HEK293 (cell line): ENCODE results near the gene PRELID2.

Experiments used
- CTCF ChIA-PET: fragments of 350-600 bp; formaldehyde crosslinking; extraction: SDS; loops from one replicate; lab custom pipeline; 2021; ENCODE audit warnings: antibody characterized with exemption; lab: Yijun Ruan, JAX
- POLR2A ChIA-PET: fragments of 300-600 bp; formaldehyde crosslinking; extraction: SDS; loops from one replicate; lab custom pipeline; 2020; ENCODE audit warnings: antibody characterized with exemption, inconsistent platforms; lab: Yijun Ruan, JAX
- H3K27ac ChIP-seq: fragments of 200-500 bp; sonication (Bioruptor generic); 2 replicates; pipeline ENCODE4 v1.5.1; 2014; ENCODE audit warnings: low read depth, low read length, control low read depth, inconsistent platforms; ENCODE audit errors: extremely low read depth
- H3K36me3 ChIP-seq, 2 experiments: fragments of 200-500 bp in 1 of 2; sonication (Bioruptor generic) in 1 of 2; 1 replicate in 1 of 2; 2 replicates in 1 of 2; pipeline ENCODE4 v1.5.1; 2014 to 2017; ENCODE audit warnings: inconsistent platforms in 2 of 2, low read length in 2 of 2; ENCODE audit not compliant: control insufficient read depth in 2 of 2, insufficient read depth in 1 of 2
- H3K4me1 ChIP-seq: fragments of 200-500 bp; sonication (Bioruptor generic); 2 replicates; pipeline ENCODE4 v1.5.1; 2014; ENCODE audit warnings: mild to moderate bottlenecking, low read length, inconsistent platforms; ENCODE audit not compliant: control insufficient read depth, insufficient read depth
- H3K4me3 ChIP-seq: 2 replicates; pipeline ENCODE4 v1.5.1; 2011; ENCODE audit warnings: low read depth, mild to moderate bottlenecking, control low read depth, low read length, moderate library complexity
- H3K9me3 ChIP-seq: fragments of 200-500 bp; sonication (Bioruptor generic); 2 replicates; pipeline ENCODE4 v1.5.1; 2014; ENCODE audit warnings: low read depth, low read length, inconsistent platforms; ENCODE audit not compliant: control insufficient read depth, insufficient read depth
- FEZF1 ChIP-seq: fragments of 450-650 bp; formaldehyde crosslinking; IDR thresholded peaks from 2 replicates; pipeline ENCODE4 v1.5.1; 2016; ENCODE audit warnings: missing biosample characterization, missing genetic modification characterization
- IKZF3 ChIP-seq: fragments of 450-650 bp; IDR thresholded peaks from 2 replicates; pipeline ENCODE4 v1.5.0; 2018; ENCODE audit warnings: missing biosample characterization, mild to moderate bottlenecking, missing genetic modification characterization, moderate library complexity
- OVOL3 ChIP-seq: fragments of 450-650 bp; formaldehyde crosslinking; IDR thresholded peaks from 2 replicates; pipeline ENCODE4 v1.5.1; 2016; ENCODE audit warnings: missing biosample characterization, missing genetic modification characterization
- ZBTB48 ChIP-seq: fragments of 450-650 bp; formaldehyde crosslinking; IDR thresholded peaks from 2 replicates; pipeline ENCODE4 v1.5.1; 2016; ENCODE audit warnings: missing biosample characterization, missing genetic modification characterization
- ZFP37 ChIP-seq: fragments of 450-650 bp; formaldehyde crosslinking; IDR thresholded peaks from 2 replicates; pipeline ENCODE4 v1.5.1; 2016; ENCODE audit warnings: missing biosample characterization, missing genetic modification characterization
- ZFP69B ChIP-seq: fragments of 450-650 bp; formaldehyde crosslinking; IDR thresholded peaks from 2 replicates; pipeline ENCODE4 v1.5.1; 2016; ENCODE audit warnings: missing biosample characterization, missing genetic modification characterization
- ZNF169 ChIP-seq: fragments of 450-650 bp; formaldehyde crosslinking; IDR thresholded peaks from 2 replicates; pipeline ENCODE4 v1.5.1; 2016; ENCODE audit warnings: missing biosample characterization, missing genetic modification characterization
- ZNF19 ChIP-seq: fragments of 450-650 bp; formaldehyde crosslinking; IDR thresholded peaks from 2 replicates; pipeline ENCODE4; 2016; ENCODE audit warnings: missing biosample characterization, missing genetic modification characterization, low read depth
- ZNF391 ChIP-seq: fragments of 450-650 bp; formaldehyde crosslinking; IDR thresholded peaks from 2 replicates; pipeline ENCODE4 v1.5.1; 2016; ENCODE audit warnings: low read depth, missing biosample characterization, missing genetic modification characterization, borderline replicate concordance
- ZNF510 ChIP-seq: fragments of 450-650 bp; formaldehyde crosslinking; IDR thresholded peaks from 2 replicates; pipeline ENCODE4 v1.5.1; 2018; ENCODE audit warnings: mild to moderate bottlenecking, missing genetic modification characterization, missing biosample characterization; ENCODE audit not compliant: insufficient replicate concordance
- ZNF629 ChIP-seq: fragments of 450-650 bp; formaldehyde crosslinking; IDR thresholded peaks from 2 replicates; pipeline ENCODE4 v1.5.1; 2017; ENCODE audit warnings: missing biosample characterization, missing genetic modification characterization
- ZNF747 ChIP-seq: fragments of 450-650 bp; formaldehyde crosslinking; IDR thresholded peaks from 2 replicates; pipeline ENCODE4 v1.5.1; 2016; ENCODE audit warnings: missing biosample characterization, missing genetic modification characterization
- ZNF791 ChIP-seq: fragments of 450-650 bp; formaldehyde crosslinking; IDR thresholded peaks from 2 replicates; pipeline ENCODE4 v1.5.1; 2016; ENCODE audit warnings: missing biosample characterization, missing genetic modification characterization
- ZNF843 ChIP-seq: fragments of 450-650 bp; formaldehyde crosslinking; IDR thresholded peaks from 2 replicates; pipeline ENCODE4 v1.5.1; 2016; ENCODE audit warnings: missing biosample characterization, missing genetic modification characterization
- TF ChIP-seq, protein P1 (sequence below): fragments of 450-650 bp; formaldehyde crosslinking; IDR thresholded peaks from 2 replicates; pipeline ENCODE4 v1.5.1; 2017; ENCODE audit warnings: missing biosample characterization, missing genetic modification characterization
- TF ChIP-seq, protein P2 (sequence below): fragments of 450-650 bp; formaldehyde crosslinking; IDR thresholded peaks from 2 replicates; pipeline ENCODE4 v1.5.1; 2016; ENCODE audit warnings: missing biosample characterization, missing genetic modification characterization
- TF ChIP-seq, protein P3 (sequence below): fragments of 450-650 bp; formaldehyde crosslinking; IDR thresholded peaks from 2 replicates; pipeline ENCODE4 v1.5.1; 2016; ENCODE audit warnings: missing biosample characterization, missing genetic modification characterization, low read depth
- TF ChIP-seq, protein P4 (sequence below): fragments of 450-650 bp; IDR thresholded peaks from 2 replicates; pipeline ENCODE4 v1.5.1; 2018; ENCODE audit warnings: missing biosample characterization, mild to moderate bottlenecking, missing genetic modification characterization
- TF ChIP-seq, protein P5 (sequence below): fragments of 450-650 bp; formaldehyde crosslinking; IDR thresholded peaks from 2 replicates; pipeline ENCODE4 v1.5.1; 2016; ENCODE audit warnings: missing biosample characterization, missing genetic modification characterization

The PRELID2 gene

DNA sequence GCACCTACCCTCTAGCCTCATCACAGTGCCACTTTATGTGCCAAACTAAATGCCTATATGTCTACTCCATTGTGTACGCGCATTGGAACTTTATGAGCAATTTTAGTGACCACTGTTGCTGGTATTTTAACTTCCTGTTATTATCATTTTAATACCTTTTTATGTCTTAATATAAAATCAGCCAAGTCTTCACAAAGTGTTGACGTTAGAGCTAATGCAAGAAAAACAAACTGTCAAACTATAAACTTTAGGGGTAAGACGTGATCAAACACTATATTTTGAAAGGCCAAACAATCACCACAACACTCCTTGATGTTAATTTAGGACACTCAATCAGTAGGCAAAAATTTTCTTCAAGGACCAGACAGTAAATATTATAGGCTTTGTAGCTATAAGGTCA, 73.9 kb downstream of the PRELID2 start:
- ChIA-PET CTCF (interaction anchor here (0.7 to 1.2 kb wide), 2 partner anchors 12 to 231 kb away, joined by 3 read pairs; no protein-coding TSS in a partner anchor), POLR2A (no interaction called here)
- no peak overlapping the region for H3K27ac ChIP-seq
- TF ChIP-seq ZNF843 (peak; percentile 67), ZFP69B (tag by site-specific recombination) (no peak), ZNF19 (tag by site-specific recombination) (no peak), ZBTB48 (tag by site-specific recombination) (no peak), ZNF747 (tag by site-specific recombination) (no peak), FEZF1 (tag by site-specific recombination) (peak; percentile 59), OVOL3 (tag by site-specific recombination) (0 out of 2 replicates have a peak, but pooled peaks have one; percentile 12), ZNF510 (tag by site-specific recombination) (no peak)
- TF ChIP-seq, protein P1, sequence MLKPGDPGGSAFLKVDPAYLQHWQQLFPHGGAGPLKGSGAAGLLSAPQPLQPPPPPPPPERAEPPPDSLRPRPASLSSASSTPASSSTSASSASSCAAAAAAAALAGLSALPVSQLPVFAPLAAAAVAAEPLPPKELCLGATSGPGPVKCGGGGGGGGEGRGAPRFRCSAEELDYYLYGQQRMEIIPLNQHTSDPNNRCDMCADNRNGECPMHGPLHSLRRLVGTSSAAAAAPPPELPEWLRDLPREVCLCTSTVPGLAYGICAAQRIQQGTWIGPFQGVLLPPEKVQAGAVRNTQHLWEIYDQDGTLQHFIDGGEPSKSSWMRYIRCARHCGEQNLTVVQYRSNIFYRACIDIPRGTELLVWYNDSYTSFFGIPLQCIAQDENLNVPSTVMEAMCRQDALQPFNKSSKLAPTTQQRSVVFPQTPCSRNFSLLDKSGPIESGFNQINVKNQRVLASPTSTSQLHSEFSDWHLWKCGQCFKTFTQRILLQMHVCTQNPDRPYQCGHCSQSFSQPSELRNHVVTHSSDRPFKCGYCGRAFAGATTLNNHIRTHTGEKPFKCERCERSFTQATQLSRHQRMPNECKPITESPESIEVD (tag by site-specific recombination), result 0 out of 2 replicates have a peak, but pooled peaks have one; percentile 12
- H3K4me3 ChIP-seq, result no peak overlapping the region
- H3K4me1 ChIP-seq, result peaks cover 24% of the 10 kb centered on the region
- no peaks in the 10 kb centered on the region for H3K9me3 ChIP-seq
- H3K36me3 ChIP-seq, result no peaks in the 10 kb centered on the region

DNA sequence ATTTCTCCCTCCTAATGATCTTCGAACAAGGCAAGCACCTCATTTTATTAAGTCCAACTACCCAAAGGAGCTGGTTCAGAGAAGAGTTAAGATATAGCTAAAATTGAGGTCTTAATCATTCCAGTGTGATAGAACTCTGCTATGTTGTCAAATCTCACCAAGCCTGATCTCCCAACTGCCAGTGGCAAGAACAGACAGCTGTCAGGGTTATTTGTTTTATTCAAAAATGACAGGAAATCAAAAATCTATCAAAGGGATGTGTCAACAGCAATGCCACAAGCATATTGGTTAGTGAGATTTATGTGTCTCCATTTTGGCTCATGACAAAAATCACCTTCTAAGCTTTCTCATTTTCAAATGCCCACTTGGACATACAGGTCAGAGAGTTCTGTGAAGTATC, 74.5 kb downstream of the PRELID2 start:
- Histone ChIP-seq H3K9me3 (no peaks in the 10 kb centered on the region), H3K4me3 (no peak overlapping the region), H3K27ac (no peak overlapping the region), H3K36me3 (no peaks in the 10 kb centered on the region), H3K4me1 (peaks cover 24% of the 10 kb centered on the region)
- TF ChIP-seq, protein P2, sequence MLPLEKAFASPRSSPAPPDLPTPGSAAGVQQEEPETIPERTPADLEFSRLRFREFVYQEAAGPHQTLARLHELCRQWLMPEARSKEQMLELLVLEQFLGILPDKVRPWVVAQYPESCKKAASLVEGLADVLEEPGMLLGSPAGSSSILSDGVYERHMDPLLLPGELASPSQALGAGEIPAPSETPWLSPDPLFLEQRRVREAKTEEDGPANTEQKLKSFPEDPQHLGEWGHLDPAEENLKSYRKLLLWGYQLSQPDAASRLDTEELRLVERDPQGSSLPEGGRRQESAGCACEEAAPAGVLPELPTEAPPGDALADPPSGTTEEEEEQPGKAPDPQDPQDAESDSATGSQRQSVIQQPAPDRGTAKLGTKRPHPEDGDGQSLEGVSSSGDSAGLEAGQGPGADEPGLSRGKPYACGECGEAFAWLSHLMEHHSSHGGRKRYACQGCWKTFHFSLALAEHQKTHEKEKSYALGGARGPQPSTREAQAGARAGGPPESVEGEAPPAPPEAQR, result no peak
- TF ChIP-seq, protein P1 (tag by site-specific recombination), result no peak
- no peak for TF ChIP-seq ZNF791 (tag by site-specific recombination)
- no peak for TF ChIP-seq ZNF391 (tag by site-specific recombination)
- TF ChIP-seq, protein P3, sequence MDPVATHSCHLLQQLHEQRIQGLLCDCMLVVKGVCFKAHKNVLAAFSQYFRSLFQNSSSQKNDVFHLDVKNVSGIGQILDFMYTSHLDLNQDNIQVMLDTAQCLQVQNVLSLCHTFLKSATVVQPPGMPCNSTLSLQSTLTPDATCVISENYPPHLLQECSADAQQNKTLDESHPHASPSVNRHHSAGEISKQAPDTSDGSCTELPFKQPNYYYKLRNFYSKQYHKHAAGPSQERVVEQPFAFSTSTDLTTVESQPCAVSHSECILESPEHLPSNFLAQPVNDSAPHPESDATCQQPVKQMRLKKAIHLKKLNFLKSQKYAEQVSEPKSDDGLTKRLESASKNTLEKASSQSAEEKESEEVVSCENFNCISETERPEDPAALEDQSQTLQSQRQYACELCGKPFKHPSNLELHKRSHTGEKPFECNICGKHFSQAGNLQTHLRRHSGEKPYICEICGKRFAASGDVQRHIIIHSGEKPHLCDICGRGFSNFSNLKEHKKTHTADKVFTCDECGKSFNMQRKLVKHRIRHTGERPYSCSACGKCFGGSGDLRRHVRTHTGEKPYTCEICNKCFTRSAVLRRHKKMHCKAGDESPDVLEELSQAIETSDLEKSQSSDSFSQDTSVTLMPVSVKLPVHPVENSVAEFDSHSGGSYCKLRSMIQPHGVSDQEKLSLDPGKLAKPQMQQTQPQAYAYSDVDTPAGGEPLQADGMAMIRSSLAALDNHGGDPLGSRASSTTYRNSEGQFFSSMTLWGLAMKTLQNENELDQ (tag by site-specific recombination), result no peak
- no peak for TF ChIP-seq ZFP37 (tag by site-specific recombination)
- POLR2A ChIA-PET, result no interaction called here
- CTCF ChIA-PET, result interaction anchor here (0.6 to 1.0 kb wide), 3 partner anchors 10 to 77 kb away, joined by 3 to 4 read pairs (median 3); no protein-coding TSS in a partner anchor

DNA sequence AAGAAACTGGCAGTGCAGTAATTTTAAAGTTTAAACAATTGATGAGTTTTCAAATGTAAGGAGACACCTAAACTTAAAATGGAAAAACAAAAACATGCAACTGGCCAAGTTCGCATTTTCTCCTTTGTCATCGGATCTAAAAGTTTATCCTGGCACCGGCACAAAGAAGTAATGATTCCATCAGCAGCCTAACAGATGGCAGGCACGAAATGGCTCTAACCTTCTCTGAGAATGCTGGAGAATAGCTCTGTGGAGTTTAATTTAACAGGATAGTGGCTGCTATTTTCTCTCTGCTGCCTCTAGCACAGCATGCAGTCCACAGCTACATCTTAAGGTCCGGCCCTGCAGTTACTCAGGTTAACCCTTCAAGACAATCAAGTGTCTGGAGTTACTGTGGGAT, 82.2 kb downstream of the PRELID2 start:
- Histone ChIP-seq H3K9me3 (no peaks in the 10 kb centered on the region), H3K4me1 (peaks cover 12% of the 10 kb centered on the region; the same call in 1 of the 2 replicates), H3K27ac (no peak overlapping the region), H3K4me3 (no peak overlapping the region), H3K36me3 (no peaks in the 10 kb centered on the region)
- CTCF ChIA-PET, result no interaction called here
- POLR2A ChIA-PET, result interaction anchor here (0.6 kb wide), 1 partner anchor 504 kb away, joined by 3 read pairs; no protein-coding TSS in a partner anchor
- TF ChIP-seq ZNF629 (tag by site-specific recombination), result no peak
- TF ChIP-seq, protein P4, sequence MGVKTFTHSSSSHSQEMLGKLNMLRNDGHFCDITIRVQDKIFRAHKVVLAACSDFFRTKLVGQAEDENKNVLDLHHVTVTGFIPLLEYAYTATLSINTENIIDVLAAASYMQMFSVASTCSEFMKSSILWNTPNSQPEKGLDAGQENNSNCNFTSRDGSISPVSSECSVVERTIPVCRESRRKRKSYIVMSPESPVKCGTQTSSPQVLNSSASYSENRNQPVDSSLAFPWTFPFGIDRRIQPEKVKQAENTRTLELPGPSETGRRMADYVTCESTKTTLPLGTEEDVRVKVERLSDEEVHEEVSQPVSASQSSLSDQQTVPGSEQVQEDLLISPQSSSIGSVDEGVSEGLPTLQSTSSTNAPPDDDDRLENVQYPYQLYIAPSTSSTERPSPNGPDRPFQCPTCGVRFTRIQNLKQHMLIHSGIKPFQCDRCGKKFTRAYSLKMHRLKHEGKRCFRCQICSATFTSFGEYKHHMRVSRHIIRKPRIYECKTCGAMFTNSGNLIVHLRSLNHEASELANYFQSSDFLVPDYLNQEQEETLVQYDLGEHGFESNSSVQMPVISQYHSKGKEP (tag by site-specific recombination), result peak; percentile 56; the same call in 1 of the 2 replicates
- TF ChIP-seq ZNF169 (tag by site-specific recombination), result no peak
- TF ChIP-seq IKZF3 (tag by site-specific recombination), result peak; percentile 34; the same call in 1 of the 2 replicates
- TF ChIP-seq, protein P5, sequence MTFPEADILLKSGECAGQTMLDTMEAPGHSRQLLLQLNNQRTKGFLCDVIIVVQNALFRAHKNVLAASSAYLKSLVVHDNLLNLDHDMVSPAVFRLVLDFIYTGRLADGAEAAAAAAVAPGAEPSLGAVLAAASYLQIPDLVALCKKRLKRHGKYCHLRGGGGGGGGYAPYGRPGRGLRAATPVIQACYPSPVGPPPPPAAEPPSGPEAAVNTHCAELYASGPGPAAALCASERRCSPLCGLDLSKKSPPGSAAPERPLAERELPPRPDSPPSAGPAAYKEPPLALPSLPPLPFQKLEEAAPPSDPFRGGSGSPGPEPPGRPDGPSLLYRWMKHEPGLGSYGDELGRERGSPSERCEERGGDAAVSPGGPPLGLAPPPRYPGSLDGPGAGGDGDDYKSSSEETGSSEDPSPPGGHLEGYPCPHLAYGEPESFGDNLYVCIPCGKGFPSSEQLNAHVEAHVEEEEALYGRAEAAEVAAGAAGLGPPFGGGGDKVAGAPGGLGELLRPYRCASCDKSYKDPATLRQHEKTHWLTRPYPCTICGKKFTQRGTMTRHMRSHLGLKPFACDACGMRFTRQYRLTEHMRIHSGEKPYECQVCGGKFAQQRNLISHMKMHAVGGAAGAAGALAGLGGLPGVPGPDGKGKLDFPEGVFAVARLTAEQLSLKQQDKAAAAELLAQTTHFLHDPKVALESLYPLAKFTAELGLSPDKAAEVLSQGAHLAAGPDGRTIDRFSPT, result no peak
